ENCODE measurements around the gene ATP6V0E1. TPM values are rescaled to one million over a fixed set of nuclear protein-coding genes. Genes with fewer than 3 reads are reported as not detected.

Gene ATP6V0E1
- total RNA-seq, 1 experiment from 2014 or later: 84.6 TPM

DNA sequence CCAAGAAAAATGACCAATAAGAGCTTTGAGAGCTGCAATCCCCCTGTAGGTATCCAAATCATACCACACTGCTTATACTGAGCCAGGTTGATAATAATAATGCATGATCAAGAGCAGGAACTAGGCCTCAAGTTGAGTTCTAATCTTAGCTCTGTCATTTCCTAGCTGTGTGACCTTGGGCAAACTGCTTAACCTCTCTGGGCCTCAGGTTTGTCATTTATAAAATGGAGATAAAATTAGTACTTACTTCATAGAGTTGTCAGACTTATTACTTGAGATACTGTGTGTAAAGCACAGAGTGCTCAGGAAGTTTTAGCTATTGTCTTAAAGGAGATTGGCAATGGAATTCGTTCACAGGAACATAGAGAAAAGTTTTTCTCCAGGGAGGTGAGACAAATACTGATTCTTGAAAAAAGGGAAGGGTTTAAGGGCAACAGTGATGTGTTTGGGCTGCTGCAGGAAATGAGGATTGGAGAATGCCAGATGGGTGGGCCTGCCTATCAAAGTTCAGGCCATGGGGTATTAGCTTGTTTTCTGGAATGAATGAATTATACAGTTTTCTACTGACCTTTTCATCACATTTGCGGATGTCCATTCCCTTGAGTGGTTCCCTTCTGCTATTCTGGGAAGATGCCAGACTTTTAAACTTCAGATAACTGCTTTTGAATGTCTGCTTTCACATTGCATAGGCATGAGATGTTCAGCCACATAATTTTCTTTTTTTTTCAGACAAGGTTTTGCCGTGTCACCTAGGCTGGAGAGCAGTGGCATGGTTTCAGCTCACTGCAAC is 10.2 kb upstream of the ATP6V0E1 start:
- Histone ChIP-seq H3K4me3 (replicated peaks in 1 of 2; ENCODE audit: low read depth in 1 of 2, low read length in 2 of 2) (no peak overlapping the region), H3K4me1 (ENCODE audit: control insufficient read depth in 1 of 2, insufficient read depth in 2 of 2, low read length in 2 of 2) (no peaks in the 10 kb centered on the region), H3K27ac (ENCODE audit: low read depth, low read length) (no peak overlapping the region), H3K9me2 (ENCODE audit: insufficient read depth) (no peaks in the 10 kb centered on the region), H2AFZ (ENCODE audit: low read depth, low read length, poor library complexity, severe bottlenecking) (no peak overlapping the region), H3K9me3 (ENCODE audit: control insufficient read depth in 1 of 2, insufficient read depth in 1 of 2, low read depth in 1 of 2, low read length in 2 of 2) (no peaks in the 10 kb centered on the region), H3K36me3 (ENCODE audit: control insufficient read depth in 1 of 2, insufficient read depth in 2 of 2, low read length in 2 of 2) (peaks cover 4 to 6% of the 10 kb centered on the region in 2 experiments; a peak in 2 of 4 replicates), H3K9ac (ENCODE audit: low read length) (no peak overlapping the region), H3K4me2 (ENCODE audit: low read length) (no peak overlapping the region), H4K20me1 (ENCODE audit: insufficient read depth) (no peaks in the 10 kb centered on the region), H3K79me2 (ENCODE audit: insufficient read depth, low read length) (no peaks in the 10 kb centered on the region), H3K27me3 (ENCODE audit: insufficient read depth, low read length) (no peaks in the 10 kb centered on the region)
- POLR2A ChIA-PET: interaction anchor here (1.1 kb wide), 1 partner anchor 15 kb away, joined by 4 read pairs; the partner anchor contains the start of gene RPL26L1
- no peak for DNase-seq (ENCODE audit: low read depth, low spot score)
- TF ChIP-seq JUND (IDR thresholded peaks at IDR 0.05) (no peak), FOSL1 (IDR thresholded peaks at IDR 0.05; ENCODE audit: low read depth) (no peak), EGR1 (IDR thresholded peaks at IDR 0.05; ENCODE audit: low read depth) (no peak), CBX3 (IDR thresholded peaks at IDR 0.05; ENCODE audit: low read depth) (no peak), MAX (IDR thresholded peaks at IDR 0.05) (no peak), EZH2phosphoT487 (IDR thresholded peaks at IDR 0.05; ENCODE audit: borderline replicate concordance) (no peak), RAD21 (IDR thresholded peaks at IDR 0.05; ENCODE audit: low read depth) (no peak), ZFX (IDR thresholded peaks at IDR 0.05) (no peak), POLR2A (IDR thresholded peaks at IDR 0.05; ENCODE audit: borderline replicate concordance, extremely low read depth, insufficient read depth, insufficient read length) (no peak), SIN3A (IDR thresholded peaks at IDR 0.05; ENCODE audit: low read depth) (no peak), TCF7L2 (IDR thresholded peaks at IDR 0.05; ENCODE audit: borderline replicate concordance, extremely low read depth, insufficient read depth, insufficient read length) (no peak), CEBPB (IDR thresholded peaks at IDR 0.05; ENCODE audit: low read depth) (no peak), POLR2AphosphoS5 (IDR thresholded peaks at IDR 0.05; ENCODE audit: low read depth, low read length) (no peak)
- TF ChIP-seq, protein P1, sequence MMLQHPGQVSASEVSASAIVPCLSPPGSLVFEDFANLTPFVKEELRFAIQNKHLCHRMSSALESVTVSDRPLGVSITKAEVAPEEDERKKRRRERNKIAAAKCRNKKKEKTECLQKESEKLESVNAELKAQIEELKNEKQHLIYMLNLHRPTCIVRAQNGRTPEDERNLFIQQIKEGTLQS (IDR thresholded peaks at IDR 0.05): no peak
- CTCF ChIA-PET: interaction anchor here (1.0 kb wide), 1 partner anchor 14 kb away, joined by 5 read pairs; the partner anchor contains the start of gene RPL26L1
- no TSS peak for BruUV-seq (replicated peaks)
- no peak for ATAC-seq
- RAD21 ChIA-PET (ENCODE audit: low non-redundant PET in 1 of 2, low total read pairs in 2 of 2, uncharacterized antibody in 2 of 2, unreplicated experiment in 2 of 2): no interaction called here
- intact Hi-C loops (cut with micrococcal nuclease): no loop called here

All from HCT116 (cell line).